ENCODE data around the gene RNF213.

DNA sequence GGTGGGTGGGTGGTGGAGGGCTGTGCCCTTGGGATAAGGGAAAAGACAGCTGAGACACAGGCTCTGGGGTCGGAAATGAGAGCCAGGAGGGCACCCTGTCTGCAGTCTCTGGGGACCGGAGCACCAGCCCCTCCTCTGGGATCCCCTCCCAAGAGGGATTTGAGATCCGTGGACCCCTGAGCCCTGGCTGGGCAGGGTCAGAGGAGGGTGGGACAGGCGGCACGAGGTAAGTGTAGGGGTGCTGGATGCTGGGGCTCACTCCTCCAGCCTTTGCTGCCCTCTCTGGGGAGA, 40.9 kb upstream of the RNF213 start:
- TF ChIP-seq, protein P1, sequence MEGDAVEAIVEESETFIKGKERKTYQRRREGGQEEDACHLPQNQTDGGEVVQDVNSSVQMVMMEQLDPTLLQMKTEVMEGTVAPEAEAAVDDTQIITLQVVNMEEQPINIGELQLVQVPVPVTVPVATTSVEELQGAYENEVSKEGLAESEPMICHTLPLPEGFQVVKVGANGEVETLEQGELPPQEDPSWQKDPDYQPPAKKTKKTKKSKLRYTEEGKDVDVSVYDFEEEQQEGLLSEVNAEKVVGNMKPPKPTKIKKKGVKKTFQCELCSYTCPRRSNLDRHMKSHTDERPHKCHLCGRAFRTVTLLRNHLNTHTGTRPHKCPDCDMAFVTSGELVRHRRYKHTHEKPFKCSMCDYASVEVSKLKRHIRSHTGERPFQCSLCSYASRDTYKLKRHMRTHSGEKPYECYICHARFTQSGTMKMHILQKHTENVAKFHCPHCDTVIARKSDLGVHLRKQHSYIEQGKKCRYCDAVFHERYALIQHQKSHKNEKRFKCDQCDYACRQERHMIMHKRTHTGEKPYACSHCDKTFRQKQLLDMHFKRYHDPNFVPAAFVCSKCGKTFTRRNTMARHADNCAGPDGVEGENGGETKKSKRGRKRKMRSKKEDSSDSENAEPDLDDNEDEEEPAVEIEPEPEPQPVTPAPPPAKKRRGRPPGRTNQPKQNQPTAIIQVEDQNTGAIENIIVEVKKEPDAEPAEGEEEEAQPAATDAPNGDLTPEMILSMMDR (optimal IDR thresholded peaks at IDR 0.05 in 1 of 3, IDR thresholded peaks at IDR 0.05 in 1 of 3, conservative IDR thresholded peaks at IDR 0.05 in 1 of 3; ENCODE audit: extremely low read depth in 1 of 3, insufficient read depth in 2 of 3, low read length in 3 of 3) = no peak
- no peak for TF ChIP-seq EZH2 (IDR thresholded peaks at IDR 0.05; ENCODE audit: low read length)

Measured in keratinocyte (primary cell).